ENCODE results near the gene NFATC2IP. TPM values are rescaled to one million over a fixed set of nuclear protein-coding genes. Genes with fewer than 3 reads are reported as not detected.
"Not testable (repeated sequence)": the region's sequence is repeated elsewhere in the genome, so short reads cannot be mapped to it uniquely, and the experiment has no call there.

NFATC2IP gene
- total RNA-seq, 1 donor from 2014 or later = 29.4 TPM

GRCh38 chr16:28925386-28926228 lies 25.1 kb upstream of the NFATC2IP start:
- peak; percentile 92 for DNase-seq (ENCODE audit: low spot score)

- not testable (repeated sequence) for DNase-seq (ENCODE audit: low spot score)
Measured at GRCh38 chr16:28926284-28926683, 24.5 kb upstream of the NFATC2IP start.

- DNase-seq (ENCODE audit: low spot score) = no peak
Measured at GRCh38 chr16:28927815-28928214, 22.9 kb upstream of the NFATC2IP start.

- no peak for DNase-seq (ENCODE audit: low spot score)
Measured at GRCh38 chr16:28930203-28930602, 20.5 kb upstream of the NFATC2IP start.

- no peak for DNase-seq (ENCODE audit: low spot score)
Measured at GRCh38 chr16:28930652-28931051, 20.1 kb upstream of the NFATC2IP start.

- no peak for DNase-seq (ENCODE audit: low spot score)
Measured at GRCh38 chr16:28931801-28932225, 18.9 kb upstream of the NFATC2IP start, which contains the start of gene CD19. CD19 (plus strand) TSS chr16:28931971; CDS start chr16:28932001, 30 bp downstream.

GRCh38 chr16:28932339-28933141 lies 18.2 kb upstream of the NFATC2IP start:
- DNase-seq (ENCODE audit: low spot score) = no peak

- DNase-seq (ENCODE audit: low spot score) = no peak
Measured at GRCh38 chr16:28933171-28933570, 17.6 kb upstream of the NFATC2IP start.

- DNase-seq (ENCODE audit: low spot score) = no peak
Measured at GRCh38 chr16:28935346-28935745, 15.4 kb upstream of the NFATC2IP start.

- DNase-seq (ENCODE audit: low spot score) = peak; percentile 95
Measured at GRCh38 chr16:28935924-28936783, 14.6 kb upstream of the NFATC2IP start.

- no peak for DNase-seq (ENCODE audit: low spot score)
Measured at GRCh38 chr16:28936784-28937155, 14.0 kb upstream of the NFATC2IP start.

- no peak for DNase-seq (ENCODE audit: low spot score)
Measured at GRCh38 chr16:28937222-28937876, 13.4 kb upstream of the NFATC2IP start.

- no peak for DNase-seq (ENCODE audit: low spot score)
Measured at GRCh38 chr16:28938721-28939120, 12.0 kb upstream of the NFATC2IP start.

GRCh38 chr16:28939825-28940224 lies 10.9 kb upstream of the NFATC2IP start:
- not testable (repeated sequence) for DNase-seq (ENCODE audit: low spot score)

- DNase-seq (ENCODE audit: low spot score) = no peak
Measured at GRCh38 chr16:28943281-28943680, 7.5 kb upstream of the NFATC2IP start.

- DNase-seq (ENCODE audit: low spot score) = no peak
Measured at GRCh38 chr16:28946681-28947080, 4.1 kb upstream of the NFATC2IP start.

GRCh38 chr16:28951410-28951943 lies 740 bp downstream of the NFATC2IP start:
- no peak for DNase-seq (ENCODE audit: low spot score)

GRCh38 chr16:28958216-28958615 lies 7.5 kb downstream of the NFATC2IP start:
- no peak for DNase-seq (ENCODE audit: low spot score)

GRCh38 chr16:28958836-28959235 lies 8.1 kb downstream of the NFATC2IP start:
- no peak for DNase-seq (ENCODE audit: low spot score)

- no peak for DNase-seq (ENCODE audit: low spot score)
Measured at GRCh38 chr16:28964072-28964471, 13.3 kb downstream of the NFATC2IP start.
